HEK293 (cell line): ENCODE data around the gene TMEM213.

Experiments used
- CTCF ChIA-PET: fragments of 350-600 bp; formaldehyde crosslinking; extraction: SDS; loops from one replicate; lab custom pipeline; 2021; ENCODE audit warnings: antibody characterized with exemption; lab: Yijun Ruan, JAX
- POLR2A ChIA-PET: fragments of 300-600 bp; formaldehyde crosslinking; extraction: SDS; loops from one replicate; lab custom pipeline; 2020; ENCODE audit warnings: antibody characterized with exemption, inconsistent platforms; lab: Yijun Ruan, JAX
- H3K27ac ChIP-seq: fragments of 200-500 bp; sonication (Bioruptor generic); 2 replicates; pipeline ENCODE4 v1.5.1; 2014; ENCODE audit warnings: low read depth, low read length, control low read depth, inconsistent platforms; ENCODE audit errors: extremely low read depth
- H3K36me3 ChIP-seq, 2 experiments: fragments of 200-500 bp in 1 of 2; sonication (Bioruptor generic) in 1 of 2; 1 replicate in 1 of 2; 2 replicates in 1 of 2; pipeline ENCODE4 v1.5.1; 2014 to 2017; ENCODE audit warnings: inconsistent platforms in 2 of 2, low read length in 2 of 2; ENCODE audit not compliant: control insufficient read depth in 2 of 2, insufficient read depth in 1 of 2
- H3K4me1 ChIP-seq: fragments of 200-500 bp; sonication (Bioruptor generic); 2 replicates; pipeline ENCODE4 v1.5.1; 2014; ENCODE audit warnings: mild to moderate bottlenecking, low read length, inconsistent platforms; ENCODE audit not compliant: control insufficient read depth, insufficient read depth
- H3K4me3 ChIP-seq: 2 replicates; pipeline ENCODE4 v1.5.1; 2011; ENCODE audit warnings: low read depth, mild to moderate bottlenecking, control low read depth, low read length, moderate library complexity
- H3K9me3 ChIP-seq: fragments of 200-500 bp; sonication (Bioruptor generic); 2 replicates; pipeline ENCODE4 v1.5.1; 2014; ENCODE audit warnings: low read depth, low read length, inconsistent platforms; ENCODE audit not compliant: control insufficient read depth, insufficient read depth
- BCL6B ChIP-seq: fragments of 450-650 bp; formaldehyde crosslinking; IDR thresholded peaks from 2 replicates; pipeline ENCODE4 v1.5.1; 2017; ENCODE audit warnings: missing biosample characterization, missing genetic modification characterization
- ELK4 ChIP-seq: IDR thresholded peaks from 2 replicates; pipeline ENCODE4 v1.6.1; 2011; ENCODE audit warnings: mild to moderate bottlenecking, low read depth, low read length, borderline replicate concordance
- GFI1B ChIP-seq: fragments of 450-650 bp; formaldehyde crosslinking; IDR thresholded peaks from 2 replicates; pipeline ENCODE4 v1.5.1; 2016; ENCODE audit warnings: missing biosample characterization, missing genetic modification characterization
- KLF7 ChIP-seq: fragments of 450-650 bp; formaldehyde crosslinking; IDR thresholded peaks from 2 replicates; pipeline ENCODE4 v1.5.1; 2016; ENCODE audit warnings: missing biosample characterization, missing genetic modification characterization, borderline replicate concordance
- MEIS1 ChIP-seq: sonication (generic); formaldehyde crosslinking; IDR thresholded peaks from 2 replicates; pipeline ENCODE4 v1.8.1; 2022; ENCODE audit warnings: missing genetic modification reagents, mild to moderate bottlenecking, borderline replicate concordance
- PRDM4 ChIP-seq: fragments of 450-650 bp; formaldehyde crosslinking; IDR thresholded peaks from 2 replicates; pipeline ENCODE4 v1.5.1; 2017; ENCODE audit warnings: missing biosample characterization, missing genetic modification characterization
- ZBTB48 ChIP-seq: fragments of 450-650 bp; formaldehyde crosslinking; IDR thresholded peaks from 2 replicates; pipeline ENCODE4 v1.5.1; 2016; ENCODE audit warnings: missing biosample characterization, missing genetic modification characterization
- ZBTB8A ChIP-seq: fragments of 450-650 bp; formaldehyde crosslinking; IDR thresholded peaks from 2 replicates; pipeline ENCODE4 v1.5.1; 2016; ENCODE audit warnings: missing biosample characterization, missing genetic modification characterization
- ZNF239 ChIP-seq: fragments of 450-650 bp; formaldehyde crosslinking; IDR thresholded peaks from 2 replicates; pipeline ENCODE4 v1.5.1; 2016; ENCODE audit warnings: missing biosample characterization, missing genetic modification characterization
- ZNF248 ChIP-seq: fragments of 450-650 bp; formaldehyde crosslinking; IDR thresholded peaks from 2 replicates; pipeline ENCODE4 v1.5.1; 2017; ENCODE audit warnings: missing biosample characterization, missing genetic modification characterization
- ZNF404 ChIP-seq: fragments of 450-650 bp; formaldehyde crosslinking; IDR thresholded peaks from 2 replicates; pipeline ENCODE4 v1.5.1; 2017; ENCODE audit warnings: missing biosample characterization, missing genetic modification characterization
- ZNF580 ChIP-seq: fragments of 450-650 bp; formaldehyde crosslinking; IDR thresholded peaks from 2 replicates; pipeline ENCODE4 v1.5.1; 2016; ENCODE audit warnings: missing biosample characterization, missing genetic modification characterization
- ZNF623 ChIP-seq: fragments of 450-650 bp; formaldehyde crosslinking; IDR thresholded peaks from 2 replicates; pipeline ENCODE4 v1.5.1; 2016; ENCODE audit warnings: missing biosample characterization, missing genetic modification characterization
- ZNF791 ChIP-seq: fragments of 450-650 bp; formaldehyde crosslinking; IDR thresholded peaks from 2 replicates; pipeline ENCODE4 v1.5.1; 2016; ENCODE audit warnings: missing biosample characterization, missing genetic modification characterization
- ZSCAN5A ChIP-seq: fragments of 450-650 bp; formaldehyde crosslinking; IDR thresholded peaks from 2 replicates; pipeline ENCODE4 v1.5.1; 2016; ENCODE audit warnings: missing biosample characterization, missing genetic modification characterization

The TMEM213 gene

GRCh38 chr7:138881579-138882188, 83.9 kb downstream of the TMEM213 start:
- Histone ChIP-seq H3K9me3 (no peaks in the 10 kb centered on the region), H3K27ac (no peak overlapping the region), H3K4me1 (no peaks in the 10 kb centered on the region), H3K4me3 (no peak overlapping the region), H3K36me3 (peaks cover 0 to 21% of the 10 kb centered on the region in 2 experiments; a peak in 1 of 3 replicates)
- ChIA-PET CTCF (interaction anchor here (1.8 kb wide), 1 partner anchor 193 kb away, joined by 5 read pairs; no protein-coding TSS in a partner anchor), POLR2A (no interaction called here)
- no peak for TF ChIP-seq ZNF248 (tag by site-specific recombination)
- no peak for TF ChIP-seq ELK4

- H3K36me3 ChIP-seq, result peaks cover 0 to 19% of the 10 kb centered on the region in 2 experiments; a peak in 1 of 3 replicates
- H3K4me3 ChIP-seq, result no peak overlapping the region
- TF ChIP-seq BCL6B (no peak), ZNF791 (tag by site-specific recombination) (no peak), KLF7 (tag by site-specific recombination) (no peak), ZBTB8A (no peak), MEIS1 (CRISPR knock-in tag) (no peak), ZBTB48 (no peak), ZNF623 (tag by site-specific recombination) (no peak), ZNF580 (no peak), ZNF404 (tag by site-specific recombination) (no peak), ZSCAN5A (no peak), ZNF239 (tag by site-specific recombination) (no peak), PRDM4 (tag by site-specific recombination) (no peak), GFI1B (no peak)
- POLR2A ChIA-PET, result no interaction called here
- no peak overlapping the region for H3K27ac ChIP-seq
- no peaks in the 10 kb centered on the region for H3K9me3 ChIP-seq
- CTCF ChIA-PET, result interaction anchor here (1.8 kb wide), 1 partner anchor 193 kb away, joined by 5 read pairs; no protein-coding TSS in a partner anchor
- H3K4me1 ChIP-seq, result no peaks in the 10 kb centered on the region
Measured at GRCh38 chr7:138882249-138882648, 84.5 kb downstream of the TMEM213 start.
